Fibroblast of lung (primary cell): Measurements from ENCODE around the gene AFAP1L1. TPM values are rescaled to one million over a fixed set of nuclear protein-coding genes. Genes with fewer than 3 reads are reported as not detected.

Experiments used
- DNase-seq, 2 donors: peaks; one replicate each; pipeline versions ENCODE4 v3.0.0 to v3.0.0-alpha.2; 2010; ENCODE audit warnings: low read depth in 2 of 2
- H2AFZ ChIP-seq: 2 replicates; pipeline ENCODE4 v1.5.1; 2012; ENCODE audit warnings: low read length, control low read depth, inconsistent platforms
- H3K27ac ChIP-seq: 2 replicates; pipeline ENCODE4 v1.5.1; 2011; ENCODE audit warnings: low read length, control low read depth; ENCODE audit not compliant: insufficient read depth
- H3K27me3 ChIP-seq: 2 replicates; pipeline ENCODE4 v1.5.1; 2011; ENCODE audit warnings: mild to moderate bottlenecking, low read length; ENCODE audit not compliant: control insufficient read depth, insufficient read depth
- H3K36me3 ChIP-seq: 2 replicates; pipeline ENCODE4 v1.5.1; 2011; ENCODE audit warnings: low read length; ENCODE audit not compliant: control insufficient read depth, insufficient read depth
- H3K4me1 ChIP-seq: 2 replicates; pipeline ENCODE4 v1.5.1; 2011; ENCODE audit warnings: low read length; ENCODE audit not compliant: control insufficient read depth, insufficient read depth; ENCODE audit errors: extremely low read depth
- H3K4me2 ChIP-seq: 2 replicates; pipeline ENCODE4 v1.5.1; 2011; ENCODE audit warnings: low read length, control low read depth; ENCODE audit not compliant: insufficient read depth; ENCODE audit errors: extremely low read depth
- H3K4me3 ChIP-seq, 4 experiments: fragments of 200-600 bp in 1 of 4; sonication (generic) in 1 of 4; replicated peaks in 1 of 4; 2 replicates each; pipeline ENCODE4 v1.5.1; 2011 to 2016; ENCODE audit warnings: low read length in 4 of 4, low read depth in 3 of 4, mild to moderate bottlenecking in 3 of 4, control low read depth in 2 of 4, inconsistent platforms in 1 of 4, mixed read lengths in 1 of 4; ENCODE audit not compliant: insufficient read depth in 1 of 4; ENCODE audit errors: control extremely low read depth in 1 of 4
- H3K79me2 ChIP-seq: 2 replicates; pipeline ENCODE4 v1.5.1; 2012; ENCODE audit warnings: mild to moderate bottlenecking, low read length, inconsistent platforms; ENCODE audit not compliant: control insufficient read depth, insufficient read depth
- H3K9ac ChIP-seq: 2 replicates; pipeline ENCODE4 v1.5.1; 2011; ENCODE audit warnings: mild to moderate bottlenecking, low read length, control low read depth; ENCODE audit not compliant: insufficient read depth
- H3K9me3 ChIP-seq: 2 replicates; pipeline ENCODE4 v1.5.1; 2012; ENCODE audit warnings: low read depth, low read length; ENCODE audit not compliant: control insufficient read depth, insufficient read depth
- H4K20me1 ChIP-seq: 2 replicates; pipeline ENCODE4 v1.5.1; 2011; ENCODE audit warnings: low read length; ENCODE audit not compliant: control insufficient read depth, insufficient read depth; ENCODE audit errors: extremely low read depth
- CTCF ChIP-seq, 2 donors: IDR thresholded peaks in 1 of 2; conservative IDR thresholded peaks in 1 of 2; 1 replicate in 1 of 2; 2 replicates in 1 of 2; pipeline ENCODE4 v1.5.1; 2011 to 2012; ENCODE audit warnings: low read length in 2 of 2, control low read depth in 1 of 2, inconsistent platforms in 1 of 2, low read depth in 1 of 2, mild to moderate bottlenecking in 1 of 2
- EZH2 ChIP-seq: IDR thresholded peaks from 2 replicates; pipeline ENCODE4 v1.5.1; 2012; ENCODE audit warnings: low read length, control low read depth, mild to moderate bottlenecking; ENCODE audit errors: missing control alignments
- polyA plus RNA-seq, 2 donors: library from polyadenylated mRNA; depleted of rRNA in 1 of 2; stranded (reverse) in 1 of 2; unstranded in 1 of 2; fragments of >200 nt; gene quantifications; 2 replicates each; pipeline ENCODE4 v1.2.1, GENCODE V29; 2011 to 2012; ENCODE audit warnings: missing spikeins in 1 of 2
- total RNA-seq: library from RNA; depleted of rRNA; stranded (reverse); fragments of >200 nt; gene quantifications from 2 replicates; pipeline ENCODE4 v1.2.1, GENCODE V29; 2014

AFAP1L1 gene
- total and polyA plus RNA-seq, 2 donors (not counting 1 experiment from before 2014, with no cell fraction given): 3.0 to 7.1 TPM

GRCh38 chr5:149265597-149265996 is 6.1 kb upstream of the AFAP1L1 start:
- no peaks in the 10 kb centered on the region for H3K9me3 ChIP-seq
- DNase-seq: peak; percentile 49 to 64
- no peaks in the 10 kb centered on the region for H3K79me2 ChIP-seq
- no peak overlapping the region for H2AFZ ChIP-seq
- no peaks in the 10 kb centered on the region for H3K27me3 ChIP-seq
- no peaks in the 10 kb centered on the region for H3K4me1 ChIP-seq
- H3K4me2 ChIP-seq: no peak overlapping the region
- H3K36me3 ChIP-seq: no peaks in the 10 kb centered on the region
- no peak overlapping the region for H3K27ac ChIP-seq
- H3K4me3 ChIP-seq: no peak overlapping the region
- TF ChIP-seq EZH2: no peak
- peak; percentile 43 to 58 for TF ChIP-seq CTCF (conservative IDR thresholded peaks at IDR 0.05 in 1 of 2, IDR thresholded peaks at IDR 0.05 in 1 of 2; ENCODE audit: low read depth in 1 of 2, low read length in 2 of 2)
- no peak overlapping the region for H3K9ac ChIP-seq
- H4K20me1 ChIP-seq: no peaks in the 10 kb centered on the region

DNA sequence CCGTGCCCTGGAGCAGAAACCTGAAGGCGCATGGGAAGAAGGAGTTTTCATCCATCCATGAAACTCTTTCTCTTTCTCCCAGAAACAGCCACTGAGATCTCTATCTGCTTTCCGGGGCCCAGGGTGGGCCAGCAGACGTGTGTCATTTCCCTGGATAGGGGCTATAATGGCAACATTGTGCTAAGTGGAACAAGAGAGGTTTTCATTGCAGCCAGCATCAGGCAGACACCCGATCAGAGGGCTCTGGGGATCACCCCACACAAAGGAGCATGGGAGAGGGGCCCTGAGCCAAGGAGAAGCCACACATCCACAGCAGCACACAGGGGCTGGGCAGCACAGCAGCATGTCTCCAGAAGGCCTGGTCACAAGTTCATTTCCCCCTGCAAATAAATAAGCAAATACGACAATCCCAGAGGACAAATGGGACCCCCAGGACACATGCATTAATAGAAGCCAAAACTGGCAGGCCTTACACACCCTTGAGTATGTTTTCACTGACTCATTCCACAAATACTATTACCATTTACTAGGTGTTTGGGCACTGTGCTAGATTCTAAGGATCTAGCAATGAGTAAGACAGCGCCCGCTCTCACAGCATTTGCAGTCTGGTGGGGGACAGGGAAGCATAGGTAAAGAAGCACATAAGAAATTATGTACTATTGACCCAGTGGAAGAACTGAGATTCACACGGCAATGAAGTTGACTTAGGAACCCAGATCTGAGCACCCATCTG is 4.3 kb upstream of the AFAP1L1 start:
- Histone ChIP-seq H3K27me3 (no peaks in the 10 kb centered on the region), H3K9ac (no peak overlapping the region), H3K4me3 (no peak overlapping the region), H2AFZ (no peak overlapping the region), H3K4me2 (no peak overlapping the region), H3K36me3 (no peaks in the 10 kb centered on the region), H3K79me2 (no peaks in the 10 kb centered on the region), H3K9me3 (no peaks in the 10 kb centered on the region), H3K27ac (no peak overlapping the region), H3K4me1 (peaks cover 2% of the 10 kb centered on the region), H4K20me1 (no peaks in the 10 kb centered on the region)
- peak in 1 of 2 donors; percentile 32 for DNase-seq
- TF ChIP-seq EZH2 (no peak), CTCF (conservative IDR thresholded peaks at IDR 0.05 in 1 of 2, IDR thresholded peaks at IDR 0.05 in 1 of 2; ENCODE audit: low read depth in 1 of 2, low read length in 2 of 2) (no peak)

DNA sequence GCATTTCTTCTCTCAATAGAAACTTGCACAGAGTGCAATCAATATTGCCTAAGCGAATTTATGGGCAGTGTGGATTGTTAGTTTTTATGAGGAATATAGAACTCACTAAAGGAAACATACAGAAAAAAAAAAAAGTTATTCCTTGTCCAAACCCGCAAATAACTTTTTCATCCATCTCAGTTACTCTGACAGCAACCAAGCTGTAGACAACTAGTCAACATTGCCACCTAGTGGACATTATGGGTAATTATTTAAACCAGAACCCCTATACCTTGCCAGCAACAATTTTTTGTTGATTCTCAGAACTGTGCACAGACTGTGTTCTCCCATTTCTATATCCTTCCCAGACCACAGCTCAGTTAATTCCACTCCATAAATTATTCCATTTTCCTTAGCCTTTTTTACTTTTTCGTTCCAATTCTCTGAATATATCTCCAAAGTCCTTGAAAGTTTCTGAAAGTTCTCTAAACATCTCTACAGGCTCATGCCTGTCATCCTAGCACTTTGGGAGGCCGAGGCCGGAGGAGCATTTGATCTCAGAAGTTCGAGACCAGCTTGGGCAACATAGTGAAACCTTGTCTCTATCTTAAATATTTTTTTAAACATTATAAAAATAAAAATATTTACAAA is 2.6 kb upstream of the AFAP1L1 start:
- no peaks in the 10 kb centered on the region for H4K20me1 ChIP-seq
- no peak overlapping the region for H3K27ac ChIP-seq
- H3K27me3 ChIP-seq: no peaks in the 10 kb centered on the region
- H3K4me1 ChIP-seq: peaks cover 3% of the 10 kb centered on the region
- no peak overlapping the region for H3K9ac ChIP-seq
- no peak overlapping the region for H3K4me2 ChIP-seq
- H3K36me3 ChIP-seq: no peaks in the 10 kb centered on the region
- TF ChIP-seq EZH2: no peak
- peak; percentile 68 to 73 for TF ChIP-seq CTCF (conservative IDR thresholded peaks at IDR 0.05 in 1 of 2, IDR thresholded peaks at IDR 0.05 in 1 of 2; ENCODE audit: low read depth in 1 of 2, low read length in 2 of 2)
- no peaks in the 10 kb centered on the region for H3K9me3 ChIP-seq
- H3K4me3 ChIP-seq: no peak overlapping the region
- H3K79me2 ChIP-seq: no peaks in the 10 kb centered on the region
- H2AFZ ChIP-seq: no peak overlapping the region
- DNase-seq: peak; percentile 50 to 81
